GM15510 (cell line): Measurements from ENCODE around the gene TNFRSF4.

Source experiments
- POLR2A ChIP-seq: IDR thresholded peaks from 3 replicates; pipeline ENCODE4 v1.6.1; 2011; ENCODE audit warnings: borderline replicate concordance; ENCODE audit not compliant: insufficient read length; ENCODE audit errors: extremely low read depth

TNFRSF4 gene

DNA sequence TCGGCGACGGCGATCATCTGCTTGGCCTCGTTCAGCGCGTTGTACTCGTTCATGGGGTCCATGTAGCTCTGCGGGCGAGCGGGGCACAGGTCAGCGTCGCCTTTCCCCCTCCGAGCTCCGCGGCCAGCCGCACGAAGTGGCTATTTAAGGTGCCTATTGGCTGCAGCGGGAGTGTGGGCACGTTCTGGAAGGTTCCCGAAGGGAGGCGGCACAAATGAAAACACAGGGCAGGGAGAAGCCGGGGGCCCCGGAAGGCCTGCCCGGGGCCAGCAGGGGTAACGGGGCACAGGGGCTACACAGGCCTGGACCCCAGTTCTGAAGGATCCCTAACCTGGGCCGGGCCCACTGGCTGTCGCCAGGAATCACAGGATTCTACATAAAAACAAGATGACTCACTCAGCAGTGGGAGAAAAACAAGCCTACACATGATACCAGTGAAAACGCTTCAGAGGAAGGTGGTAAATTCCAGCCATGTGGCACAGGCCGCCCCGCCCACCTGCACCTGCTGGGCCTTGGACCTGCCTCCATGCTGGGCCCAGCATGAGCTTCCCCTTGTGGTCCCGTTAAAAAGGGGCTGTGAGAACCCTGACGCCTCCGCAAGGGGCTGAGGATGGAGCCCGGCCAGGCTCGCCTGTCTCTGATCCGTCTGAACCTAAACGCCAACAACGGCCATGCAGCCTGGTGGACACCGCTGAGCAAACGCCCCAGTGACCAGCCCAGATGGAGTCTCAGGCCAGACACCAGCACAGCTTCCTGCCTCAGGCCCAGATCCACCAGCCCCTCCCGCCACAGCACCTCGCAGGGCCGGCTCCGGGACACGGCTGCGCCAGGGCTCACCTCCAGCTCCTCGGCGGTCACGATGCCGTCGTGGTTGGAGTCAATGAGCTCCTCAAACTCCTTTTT, 3.9 kb upstream of the TNFRSF4 start:
- TF ChIP-seq POLR2A, result no peak

DNA sequence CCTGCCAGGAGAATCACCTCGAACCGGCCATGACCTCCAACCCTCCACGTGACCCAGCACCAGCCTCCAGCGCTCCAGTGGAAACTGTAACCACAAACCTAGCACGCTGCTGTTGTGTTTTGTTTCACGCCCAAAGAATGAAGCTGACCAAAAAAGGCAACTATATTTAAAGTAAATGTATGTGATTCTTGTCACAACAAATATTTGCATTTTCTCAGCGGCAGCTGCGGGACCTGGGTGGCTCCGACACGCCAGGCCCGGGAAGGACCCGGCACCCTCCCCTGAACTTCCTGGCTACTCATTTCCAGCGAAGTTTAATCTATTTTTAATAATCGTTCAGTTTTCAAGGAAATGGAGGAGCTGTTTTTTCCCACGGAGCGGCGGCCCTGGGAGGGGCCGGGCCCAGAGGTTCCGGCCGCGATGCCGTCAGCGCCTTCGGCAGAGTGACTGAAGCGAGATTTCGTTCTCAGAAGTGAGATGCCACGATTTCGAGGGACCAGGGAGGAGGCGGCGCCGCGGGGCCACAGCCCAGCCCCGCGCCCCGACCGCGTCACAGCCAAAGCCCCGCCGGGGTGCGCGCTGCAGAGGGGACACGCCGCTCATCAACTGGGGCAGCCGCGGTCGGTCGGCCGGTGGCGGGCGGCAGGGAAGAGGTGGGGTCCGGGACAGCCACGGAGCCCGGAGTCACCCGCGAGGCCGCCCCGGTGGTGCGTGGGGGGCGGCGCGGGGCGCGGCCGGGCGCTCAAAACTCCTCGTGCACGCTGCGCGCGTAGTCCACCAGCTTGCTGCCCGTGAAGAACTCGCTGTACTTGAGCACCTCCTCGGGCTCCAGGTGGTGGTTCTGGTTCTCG, 3.0 kb upstream of the TNFRSF4 start:
- TF ChIP-seq POLR2A, result no peak

DNA sequence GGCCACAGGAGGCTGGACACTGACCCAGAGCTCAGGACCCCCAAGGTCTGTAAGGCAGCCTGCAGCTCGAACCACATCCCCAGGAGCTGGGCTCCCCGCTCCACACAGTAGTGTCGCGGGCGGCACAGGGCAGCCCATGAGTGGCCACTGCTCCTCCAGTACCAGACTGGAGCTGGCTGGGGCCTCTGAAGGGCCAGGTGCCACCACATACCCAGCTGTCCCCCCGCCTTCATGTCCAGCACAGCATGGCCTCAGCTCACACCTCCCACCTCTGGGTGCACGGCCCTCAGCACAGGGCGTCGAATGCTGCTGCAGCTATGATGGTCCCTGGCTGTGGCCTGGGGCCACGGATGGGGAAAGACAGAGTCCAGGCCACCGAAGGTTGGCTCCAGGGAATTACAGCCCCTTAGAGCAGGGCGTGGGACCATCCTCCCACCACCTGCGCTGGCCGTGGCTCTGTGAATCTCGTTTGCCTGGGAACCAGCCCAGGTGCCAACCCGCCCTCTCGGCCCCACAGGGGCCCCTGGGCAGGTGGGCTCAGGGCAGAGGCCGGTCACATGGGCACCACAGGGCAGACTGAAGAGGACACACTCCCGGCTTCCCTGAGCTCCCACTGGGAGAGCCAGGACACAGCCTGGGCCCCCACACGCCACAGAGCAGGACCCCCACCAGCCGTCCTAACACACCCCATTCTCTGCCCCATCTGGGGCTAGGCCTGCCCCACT, 2.1 kb upstream of the TNFRSF4 start:
- TF ChIP-seq POLR2A, result no peak

- no peak for TF ChIP-seq POLR2A
Observed at GRCh38 chr1:1215080-1215676, 1.2 kb upstream of the TNFRSF4 start.

DNA sequence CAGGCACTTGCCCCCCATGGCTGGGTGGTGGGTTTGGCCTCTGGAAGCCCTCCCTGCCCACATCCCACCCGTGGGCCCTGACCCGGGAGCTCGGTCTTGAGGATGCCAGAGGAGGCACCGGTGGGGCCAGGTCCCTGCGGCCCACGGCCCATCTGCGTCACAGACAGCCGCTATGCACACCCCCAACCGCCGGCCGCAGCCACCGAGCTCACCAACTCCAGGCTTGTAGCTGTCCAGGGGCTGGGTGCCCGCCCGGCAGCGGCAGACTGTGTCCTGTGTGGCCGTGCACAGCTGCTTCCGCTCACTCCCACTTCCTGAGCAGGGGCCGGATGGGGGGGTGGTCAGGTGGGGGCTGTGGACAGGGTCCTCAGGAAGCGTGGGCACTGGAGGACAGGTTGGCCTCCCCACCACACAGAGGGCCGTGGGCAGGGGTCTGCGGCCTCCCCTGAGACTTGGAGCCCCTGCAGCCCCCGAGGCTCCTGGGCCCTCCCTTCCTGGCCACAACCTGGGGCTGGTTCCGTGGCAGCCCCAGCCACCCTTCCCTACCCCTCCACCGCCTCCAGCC, 1.1 kb downstream of the TNFRSF4 start:
- TF ChIP-seq POLR2A, result peak; percentile 24

GRCh38 chr1:1211541-1212441, 2.2 kb downstream of the TNFRSF4 start:
- TF ChIP-seq POLR2A, result no peak

- no peak for TF ChIP-seq POLR2A
Observed at GRCh38 chr1:1210726-1211540, 3.0 kb downstream of the TNFRSF4 start.

GRCh38 chr1:1208713-1209433, 5.1 kb downstream of the TNFRSF4 start:
- no peak for TF ChIP-seq POLR2A

DNA sequence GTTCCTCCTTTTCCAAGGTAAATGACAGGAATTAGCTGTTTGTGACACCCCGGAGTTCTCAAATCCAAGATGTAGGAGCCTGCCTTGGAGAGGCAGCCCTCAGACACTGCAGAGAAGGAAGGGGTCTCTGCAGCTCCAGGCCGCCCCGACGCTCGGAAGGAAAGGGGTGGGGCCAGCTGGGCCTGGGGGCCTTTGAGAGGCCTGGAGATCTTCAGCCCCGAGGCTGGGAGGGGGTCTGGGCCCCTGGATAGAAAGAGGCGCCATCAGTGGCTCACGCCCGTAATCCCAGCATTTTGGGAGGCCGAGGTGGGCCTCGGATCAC, 6.4 kb downstream of the TNFRSF4 start:
- no peak for TF ChIP-seq POLR2A

- no peak for TF ChIP-seq POLR2A
Observed at GRCh38 chr1:1206966-1207531, 6.9 kb downstream of the TNFRSF4 start.

DNA sequence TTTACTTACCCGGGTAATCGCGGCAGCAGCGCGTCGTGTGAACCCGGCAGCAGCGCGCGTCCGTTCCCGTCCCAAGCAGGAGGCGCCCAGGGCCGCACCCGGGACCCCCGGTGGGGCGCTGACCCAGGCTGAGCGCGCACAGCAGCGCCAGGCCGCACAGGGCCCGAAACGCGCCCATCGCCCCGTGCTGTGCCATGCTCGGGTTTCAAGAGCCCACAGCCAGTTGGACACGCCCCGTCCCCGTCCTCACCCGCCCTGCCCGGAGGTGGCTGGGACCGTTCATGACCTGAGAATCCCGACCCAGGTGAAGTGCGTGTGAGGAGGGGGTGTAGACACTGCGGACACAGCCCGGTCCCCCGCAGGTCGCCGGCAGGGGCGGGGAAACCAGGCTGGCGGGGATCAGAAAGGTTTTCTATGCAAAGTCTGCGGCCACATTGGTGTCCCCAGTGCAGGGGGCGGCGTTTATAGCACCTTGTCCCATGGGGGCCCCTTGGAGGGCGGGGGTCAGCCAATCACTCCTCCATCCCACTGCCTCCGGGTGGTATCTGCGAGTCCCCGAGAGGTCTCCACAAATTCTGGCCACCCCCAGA, 7.5 kb downstream of the TNFRSF4 start, which contains the start of gene TNFRSF18:
Gene TNFRSF18 (minus strand): TSS at position 217 of the 590 bp plus-strand sequence. CDS start 21 bp downstream, at position 196.
- TF ChIP-seq POLR2A, result no peak
